K562 (cell line): Measurements from ENCODE around the gene PPIA. TPM values are rescaled to one million over a fixed set of nuclear protein-coding genes. Genes with fewer than 3 reads are reported as not detected.
A peak's percentile ranks its signal among the peaks of the same experiment; 100 is the strongest.

Source experiments
- CAMTA2 ChIP-seq: fragments of 250-450 bp; sonication (Bioruptor Pico); conservative IDR thresholded peaks from 2 replicates; pipeline ENCODE4 v1.5.1; 2022
- CHD1 ChIP-seq: fragments of 200-600 bp; sonication (generic); IDR thresholded peaks from one replicate; pipeline ENCODE4 v1.6.1; 2012; ENCODE audit warnings: mild to moderate bottlenecking, moderate library complexity, low read length, inconsistent platforms
- FOXA3 ChIP-seq, 2 experiments: fragments of 450-650 bp in 1 of 2; sonication (generic) in 1 of 2; formaldehyde crosslinking; IDR thresholded peaks in 1 of 2; conservative IDR thresholded peaks in 1 of 2; 2 replicates each; pipeline versions ENCODE4 v1.4.0 to v1.8.0; 2020 to 2022; ENCODE audit warnings: mild to moderate bottlenecking in 2 of 2, missing genetic modification reagents in 1 of 2
- HDAC3 ChIP-seq: fragments of 450-650 bp; IDR thresholded peaks from 2 replicates; pipeline ENCODE4 v1.6.1; 2018; ENCODE audit warnings: borderline replicate concordance, mild to moderate bottlenecking, moderate library complexity; ENCODE audit not compliant: partially characterized antibody
- MBD2 ChIP-seq: sonication (generic); IDR thresholded peaks from 2 replicates; pipeline ENCODE4 v1.6.1; 2016; ENCODE audit warnings: low read depth, borderline replicate concordance
- MEIS2 ChIP-seq: fragments of 450-650 bp; IDR thresholded peaks from 2 replicates; pipeline ENCODE4 v1.6.1; 2014; ENCODE audit warnings: mild to moderate bottlenecking; ENCODE audit not compliant: partially characterized antibody
- OTX1 ChIP-seq: fragments of 450-650 bp; formaldehyde crosslinking; IDR thresholded peaks from 2 replicates; pipeline ENCODE4 v1.4.0; 2022; ENCODE audit warnings: mild to moderate bottlenecking
- POLR2AphosphoS5 ChIP-seq: IDR thresholded peaks from 2 replicates; pipeline ENCODE4 v1.6.1; 2011; ENCODE audit warnings: mild to moderate bottlenecking, low read depth, low read length, moderate library complexity; ENCODE audit not compliant: control insufficient read depth, insufficient read depth
- RCOR1 ChIP-seq, 2 experiments: IDR thresholded peaks; 2 replicates each; pipeline ENCODE4 v1.6.1; 2012; ENCODE audit warnings: low read depth in 2 of 2, low read length in 2 of 2, borderline replicate concordance in 1 of 2, improper control_type of control experiment in 1 of 2
- YY1 ChIP-seq, 3 experiments: IDR thresholded peaks; 2 replicates each; pipeline ENCODE4 v1.6.1; 2011; ENCODE audit warnings: low read length in 2 of 3, mild to moderate bottlenecking in 2 of 3, moderate library complexity in 2 of 3, borderline replicate concordance in 1 of 3, control low read depth in 1 of 3, low read depth in 1 of 3; ENCODE audit not compliant: insufficient read depth in 3 of 3, insufficient replicate concordance in 2 of 3, control insufficient read depth in 1 of 3, insufficient read length in 1 of 3; ENCODE audit errors: extremely low read depth in 1 of 3
- ZNF766 ChIP-seq: fragments of 200-800 bp; sonication (Bioruptor generic); conservative IDR thresholded peaks from 2 replicates; pipeline ENCODE4 v1.6.1; 2016; ENCODE audit warnings: missing genetic modification characterization, missing compliant biosample characterization
- polyA plus RNA-seq, 8 experiments: library from polyadenylated mRNA; depleted of rRNA in 4 of 8; stranded (reverse) in 5 of 8; unstranded in 3 of 8; fragments of >200 nt; fragmentation: Nextera tagmentation in 2 of 8; fragmentation: Illumina TruSeq in 1 of 8; extraction: Ambion mirVana in 2 of 8; extraction: Trizol in 1 of 8; gene quantifications; 2 replicates each; pipeline versions ENCODE4 v1.2.1 to v1.2.3, GENCODE V29; 2011 to 2014; ENCODE audit warnings: inconsistent platforms in 1 of 8, missing spikeins in 1 of 8
- total RNA-seq, 7 experiments: library from RNA; depleted of rRNA in 6 of 7; stranded (reverse); fragments of >200 nt in 6 of 7; fragmentation: Illumina TruSeq in 2 of 7; extraction: Trizol in 2 of 7; gene quantifications; 2 replicates each; pipeline versions ENCODE4 v1.2.1 to v1.2.3, GENCODE V29; 2011 to 2021; ENCODE audit warnings: low replicate concordance in 1 of 7
- TF ChIP-seq, protein P1 (sequence below), 2 experiments: fragments of 450-650 bp; formaldehyde crosslinking in 1 of 2; IDR thresholded peaks; 2 replicates each; pipeline versions ENCODE4 v1.4.0 to v1.6.1; 2014 to 2020; ENCODE audit warnings: mild to moderate bottlenecking in 2 of 2, borderline replicate concordance in 1 of 2, low read depth in 1 of 2
- TF ChIP-seq, protein P2 (sequence below): fragments of 450-650 bp; IDR thresholded peaks from 2 replicates; pipeline ENCODE4 v1.6.1; 2014; ENCODE audit warnings: low read depth, mild to moderate bottlenecking, moderate library complexity, borderline replicate concordance
- TF ChIP-seq, protein P3 (sequence below): sonication (generic); formaldehyde crosslinking; IDR thresholded peaks from 2 replicates; pipeline ENCODE4 v1.8.1; 2023; ENCODE audit warnings: mild to moderate bottlenecking, missing genetic modification reagents

The PPIA gene
- total and polyA plus RNA-seq, 9 of the 15 experiments (the other 6 are each of a cell fraction or from before 2014, with no cell fraction given) = 2,583 to 7,504 (median 3,973) TPM

DNA sequence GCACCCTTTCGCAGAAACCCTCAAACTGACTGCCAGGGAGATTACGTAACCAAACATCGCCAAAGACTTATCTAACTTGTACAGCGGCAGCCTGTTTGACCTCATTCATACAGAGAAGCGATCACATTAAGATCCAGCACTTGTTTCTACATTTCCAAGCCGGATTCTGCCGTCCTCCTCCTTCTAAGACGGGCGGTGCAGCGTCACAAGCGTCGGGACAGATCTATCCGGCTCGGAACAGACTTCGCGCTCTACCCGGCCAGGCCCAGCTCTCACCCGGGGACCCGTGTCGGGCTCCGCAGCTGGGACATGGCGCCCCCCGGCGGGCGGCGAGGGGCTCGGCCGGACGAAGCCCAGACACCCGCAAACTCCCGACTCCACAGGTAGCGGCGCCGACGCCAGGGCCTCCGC, 51.0 kb downstream of the PPIA start (continued):
- TF ChIP-seq, protein P1, sequence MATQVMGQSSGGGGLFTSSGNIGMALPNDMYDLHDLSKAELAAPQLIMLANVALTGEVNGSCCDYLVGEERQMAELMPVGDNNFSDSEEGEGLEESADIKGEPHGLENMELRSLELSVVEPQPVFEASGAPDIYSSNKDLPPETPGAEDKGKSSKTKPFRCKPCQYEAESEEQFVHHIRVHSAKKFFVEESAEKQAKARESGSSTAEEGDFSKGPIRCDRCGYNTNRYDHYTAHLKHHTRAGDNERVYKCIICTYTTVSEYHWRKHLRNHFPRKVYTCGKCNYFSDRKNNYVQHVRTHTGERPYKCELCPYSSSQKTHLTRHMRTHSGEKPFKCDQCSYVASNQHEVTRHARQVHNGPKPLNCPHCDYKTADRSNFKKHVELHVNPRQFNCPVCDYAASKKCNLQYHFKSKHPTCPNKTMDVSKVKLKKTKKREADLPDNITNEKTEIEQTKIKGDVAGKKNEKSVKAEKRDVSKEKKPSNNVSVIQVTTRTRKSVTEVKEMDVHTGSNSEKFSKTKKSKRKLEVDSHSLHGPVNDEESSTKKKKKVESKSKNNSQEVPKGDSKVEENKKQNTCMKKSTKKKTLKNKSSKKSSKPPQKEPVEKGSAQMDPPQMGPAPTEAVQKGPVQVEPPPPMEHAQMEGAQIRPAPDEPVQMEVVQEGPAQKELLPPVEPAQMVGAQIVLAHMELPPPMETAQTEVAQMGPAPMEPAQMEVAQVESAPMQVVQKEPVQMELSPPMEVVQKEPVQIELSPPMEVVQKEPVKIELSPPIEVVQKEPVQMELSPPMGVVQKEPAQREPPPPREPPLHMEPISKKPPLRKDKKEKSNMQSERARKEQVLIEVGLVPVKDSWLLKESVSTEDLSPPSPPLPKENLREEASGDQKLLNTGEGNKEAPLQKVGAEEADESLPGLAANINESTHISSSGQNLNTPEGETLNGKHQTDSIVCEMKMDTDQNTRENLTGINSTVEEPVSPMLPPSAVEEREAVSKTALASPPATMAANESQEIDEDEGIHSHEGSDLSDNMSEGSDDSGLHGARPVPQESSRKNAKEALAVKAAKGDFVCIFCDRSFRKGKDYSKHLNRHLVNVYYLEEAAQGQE (IDR thresholded peaks at IDR 0.05; ENCODE audit: borderline replicate concordance) = peak; percentile 79
- TF ChIP-seq, protein P1 (CRISPR knock-in tag; IDR thresholded peaks at IDR 0.05; ENCODE audit: low read depth) = peak; percentile 76
- 0 out of 2 replicates have a peak, but pooled peaks have one; percentile 50 for TF ChIP-seq MBD2
- TF ChIP-seq RCOR1 (IDR thresholded peaks at IDR 0.05; ENCODE audit: borderline replicate concordance in 1 of 2, low read depth in 2 of 2, low read length in 2 of 2) = peak; percentile 24 to 33; a peak in 2 of 4 replicates
- TF ChIP-seq HDAC3 = peak; percentile 87
- TF ChIP-seq MEIS2 = peak; percentile 85
- peak; percentile 88 for TF ChIP-seq ZNF766 (CRISPR knock-in tag)
- TF ChIP-seq CHD1 = peak; percentile 75
- peak; percentile 6 to 72; a peak in 1 of 4 replicates for TF ChIP-seq FOXA3 (CRISPR knock-in tag; conservative IDR thresholded peaks at IDR 0.05 in 1 of 2, IDR thresholded peaks at IDR 0.05 in 1 of 2)
- TF ChIP-seq, protein P2, sequence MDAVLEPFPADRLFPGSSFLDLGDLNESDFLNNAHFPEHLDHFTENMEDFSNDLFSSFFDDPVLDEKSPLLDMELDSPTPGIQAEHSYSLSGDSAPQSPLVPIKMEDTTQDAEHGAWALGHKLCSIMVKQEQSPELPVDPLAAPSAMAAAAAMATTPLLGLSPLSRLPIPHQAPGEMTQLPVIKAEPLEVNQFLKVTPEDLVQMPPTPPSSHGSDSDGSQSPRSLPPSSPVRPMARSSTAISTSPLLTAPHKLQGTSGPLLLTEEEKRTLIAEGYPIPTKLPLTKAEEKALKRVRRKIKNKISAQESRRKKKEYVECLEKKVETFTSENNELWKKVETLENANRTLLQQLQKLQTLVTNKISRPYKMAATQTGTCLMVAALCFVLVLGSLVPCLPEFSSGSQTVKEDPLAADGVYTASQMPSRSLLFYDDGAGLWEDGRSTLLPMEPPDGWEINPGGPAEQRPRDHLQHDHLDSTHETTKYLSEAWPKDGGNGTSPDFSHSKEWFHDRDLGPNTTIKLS = peak; percentile 34; the same call in 1 of the 2 replicates
- TF ChIP-seq OTX1 = no peak
- TF ChIP-seq YY1 (IDR thresholded peaks at IDR 0.05; ENCODE audit: borderline replicate concordance in 1 of 3, control insufficient read depth in 1 of 3, extremely low read depth in 1 of 3, insufficient read depth in 3 of 3, insufficient read length in 1 of 3, insufficient replicate concordance in 2 of 3, low read depth in 1 of 3, low read length in 2 of 3) = peak in 2 of 3 experiments; percentile 54 to 65
- TF ChIP-seq, protein P3, sequence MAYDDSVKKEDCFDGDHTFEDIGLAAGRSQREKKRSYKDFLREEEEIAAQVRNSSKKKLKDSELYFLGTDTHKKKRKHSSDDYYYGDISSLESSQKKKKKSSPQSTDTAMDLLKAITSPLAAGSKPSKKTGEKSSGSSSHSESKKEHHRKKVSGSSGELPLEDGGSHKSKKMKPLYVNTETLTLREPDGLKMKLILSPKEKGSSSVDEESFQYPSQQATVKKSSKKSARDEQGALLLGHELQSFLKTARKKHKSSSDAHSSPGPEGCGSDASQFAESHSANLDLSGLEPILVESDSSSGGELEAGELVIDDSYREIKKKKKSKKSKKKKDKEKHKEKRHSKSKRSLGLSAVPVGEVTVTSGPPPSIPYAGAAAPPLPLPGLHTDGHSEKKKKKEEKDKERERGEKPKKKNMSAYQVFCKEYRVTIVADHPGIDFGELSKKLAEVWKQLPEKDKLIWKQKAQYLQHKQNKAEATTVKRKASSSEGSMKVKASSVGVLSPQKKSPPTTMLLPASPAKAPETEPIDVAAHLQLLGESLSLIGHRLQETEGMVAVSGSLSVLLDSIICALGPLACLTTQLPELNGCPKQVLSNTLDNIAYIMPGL (CRISPR knock-in tag) = peak; percentile 78; the same call in 1 of the 2 replicates
- 0 out of 2 replicates have a peak, but pooled peaks have one; percentile 31 for TF ChIP-seq CAMTA2
- peak; percentile 87 for TF ChIP-seq POLR2AphosphoS5
